Choroid plexus epithelial cell (primary cell): Measurements from ENCODE around the gene CACNA2D3.

Experiments used
- DNase-seq: peaks from one replicate; pipeline ENCODE4 v3.0.0-alpha.2; 2010; ENCODE audit warnings: low read depth
- H3K4me3 ChIP-seq: 2 replicates; pipeline ENCODE4 v1.5.1; 2011; ENCODE audit warnings: low read depth, mild to moderate bottlenecking, control low read depth, low read length, moderate library complexity
- CTCF ChIP-seq: conservative IDR thresholded peaks from 2 replicates; pipeline ENCODE4 v1.5.1; 2011; ENCODE audit warnings: low read depth, mild to moderate bottlenecking, control low read depth, inconsistent platforms, low read length, moderate library complexity

Gene CACNA2D3

DNA sequence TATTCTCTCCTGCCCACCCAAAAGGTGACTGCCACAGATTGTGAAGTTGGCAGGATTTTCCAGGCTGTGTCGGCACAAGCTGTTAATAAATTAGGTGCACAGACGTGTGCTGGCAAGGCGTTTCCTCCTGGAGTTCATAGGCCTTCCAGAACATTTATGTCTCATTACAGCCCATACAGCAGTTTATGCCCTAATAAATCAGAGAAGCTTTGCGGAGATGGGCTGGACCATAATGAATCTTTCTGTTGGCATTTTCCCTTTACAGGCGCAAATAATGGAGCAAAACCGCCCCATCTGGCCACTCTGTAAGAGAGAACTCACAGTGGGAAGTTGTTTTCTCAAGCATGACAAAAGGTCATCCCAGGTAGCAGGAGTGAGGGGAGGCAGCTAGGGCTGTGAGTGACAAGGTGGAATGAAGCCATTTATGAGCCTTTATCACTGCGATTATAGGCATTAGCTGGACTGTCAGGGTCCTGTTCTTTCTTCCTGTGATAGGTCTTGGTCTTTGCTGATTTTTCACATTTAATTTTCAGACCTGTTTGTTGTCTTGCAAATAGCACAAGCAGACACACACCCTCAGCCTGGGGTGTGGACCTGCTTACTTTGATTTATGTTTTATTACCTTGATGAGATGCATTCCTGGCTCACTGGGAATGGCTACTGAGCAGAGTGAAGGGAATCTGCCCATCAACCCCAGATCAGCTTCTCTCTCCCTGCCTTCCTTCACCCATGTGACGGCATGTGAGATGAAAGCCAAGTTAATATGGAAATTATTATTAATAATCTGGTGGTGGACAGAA is 548.0 kb downstream of the CACNA2D3 start:
- TF ChIP-seq CTCF: no peak
- DNase-seq: no peak
- no peak overlapping the region for H3K4me3 ChIP-seq

- DNase-seq: no peak
- no peak for TF ChIP-seq CTCF
- no peak overlapping the region for H3K4me3 ChIP-seq
Measured at GRCh38 chr3:54671511-54671910, 549.2 kb downstream of the CACNA2D3 start.

DNA sequence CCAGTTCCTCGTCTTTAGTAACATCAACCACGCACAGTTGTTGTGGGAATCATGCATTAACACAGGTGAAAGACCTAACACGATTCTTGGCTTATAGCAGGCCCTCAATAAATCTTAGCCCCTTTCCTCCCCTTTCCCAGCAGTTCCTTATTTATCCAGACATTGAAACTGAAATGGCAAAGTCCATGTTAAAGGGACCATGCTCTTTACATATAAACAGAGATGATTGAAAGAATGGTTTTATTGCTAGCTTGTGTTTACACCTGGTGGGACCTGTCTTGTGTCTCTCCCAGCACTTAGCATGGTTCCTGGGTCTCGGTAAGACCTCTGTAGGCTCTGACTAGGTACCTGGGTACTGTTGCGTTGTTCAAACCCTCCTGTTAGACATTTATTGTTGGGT is 553.7 kb downstream of the CACNA2D3 start:
- TF ChIP-seq CTCF: no peak
- DNase-seq: no peak
- H3K4me3 ChIP-seq: no peak overlapping the region

GRCh38 chr3:54681706-54682105 is 559.4 kb downstream of the CACNA2D3 start:
- DNase-seq: no peak
- H3K4me3 ChIP-seq: no peak overlapping the region
- no peak for TF ChIP-seq CTCF

- DNase-seq: no peak
- no peak overlapping the region for H3K4me3 ChIP-seq
- no peak for TF ChIP-seq CTCF
Measured at GRCh38 chr3:54685213-54685612, 562.9 kb downstream of the CACNA2D3 start.

DNA sequence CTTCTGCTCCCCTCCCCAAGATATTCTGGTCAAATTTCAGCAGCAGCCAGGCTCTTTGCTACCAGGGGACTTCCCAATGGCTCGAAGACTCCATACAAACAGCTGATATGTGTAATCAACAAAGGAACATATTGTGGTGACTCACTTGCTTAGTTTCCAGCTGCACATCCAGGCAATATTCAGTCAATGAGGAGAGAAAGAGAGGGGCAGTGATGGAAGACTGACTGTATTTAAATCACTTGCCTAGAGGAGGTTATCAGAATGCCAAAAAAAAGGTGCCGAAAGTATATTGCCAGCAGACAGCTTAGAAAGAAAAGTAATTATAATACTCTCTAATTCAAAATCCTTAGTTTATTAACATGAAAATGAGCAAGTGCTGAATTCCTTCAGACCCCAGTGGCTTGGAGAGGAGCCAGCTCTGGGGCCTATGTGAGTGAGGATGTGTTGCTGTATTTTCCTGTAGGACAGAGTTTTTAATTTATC is 569.0 kb downstream of the CACNA2D3 start:
- no peak overlapping the region for H3K4me3 ChIP-seq
- TF ChIP-seq CTCF: no peak
- DNase-seq: peak; percentile 34

DNA sequence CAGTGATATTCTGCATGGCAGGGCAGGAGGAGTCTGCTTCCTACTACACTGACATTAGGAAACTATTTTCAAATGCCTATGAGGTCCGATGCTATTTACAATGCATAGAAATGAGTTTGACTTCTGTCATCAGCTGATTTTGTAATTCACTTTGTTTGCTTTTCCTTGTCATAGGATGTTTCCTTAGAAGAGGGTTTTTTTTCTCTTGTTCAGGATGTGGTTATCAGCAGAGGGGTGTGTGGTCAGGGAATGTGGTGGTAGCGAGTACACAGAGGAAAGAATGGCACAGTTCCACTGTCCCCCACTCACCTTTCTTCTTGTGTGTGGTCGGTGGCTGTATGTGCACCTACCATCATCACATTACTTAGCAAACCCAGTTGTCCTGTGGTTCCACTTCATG is 574.0 kb downstream of the CACNA2D3 start:
- no peak for TF ChIP-seq CTCF
- no peak overlapping the region for H3K4me3 ChIP-seq
- DNase-seq: peak; percentile 3
